IMR-90 (cell line): ENCODE measurements around the gene COLEC12. TPM values are rescaled to one million over a fixed set of nuclear protein-coding genes. Genes with fewer than 3 reads are reported as not detected.

Source experiments
- ATAC-seq: fragments of 200-7000 bp; cut with Tn5 transposase; 2 replicates; pipeline ENCODE4 v1.9.1; 2020; ENCODE audit warnings: low read depth, mild to moderate bottlenecking, moderate library complexity
- BruUV-seq: library from RNA; stranded (reverse); fragments of 400-500 nt; replicated peaks from 2 replicates; lab custom pipeline; 2021; lab: Mats Ljungman, UMichigan
- CTCF ChIA-PET: fragments of 300-600 bp; formaldehyde crosslinking; extraction: SDS; loops from one replicate; lab custom pipeline; 2021; ENCODE audit warnings: antibody characterized with exemption; lab: Yijun Ruan, JAX
- POLR2A ChIA-PET: fragments of 300-600 bp; sonication (Branson Sonifier 250); formaldehyde crosslinking; loops from one replicate; lab custom pipeline; 2022; ENCODE audit warnings: antibody characterized with exemption; ENCODE audit not compliant: unreplicated experiment; lab: Charles Lee
- DNase-seq: peaks from one replicate; pipeline ENCODE4 v3.0.0; 2013
- H2AFZ ChIP-seq: replicated peaks from 2 replicates; pipeline ENCODE3; 2013; ENCODE audit warnings: low read length, mild to moderate bottlenecking; ENCODE audit not compliant: poor library complexity
- H2AK5ac ChIP-seq: 2 replicates; pipeline ENCODE4 v1.6.1; 2013; ENCODE audit warnings: low read depth, low read length, inconsistent platforms
- H2AK9ac ChIP-seq: replicated peaks from 2 replicates; pipeline ENCODE3; 2013; ENCODE audit warnings: mild to moderate bottlenecking, low read depth, low read length, moderate library complexity; ENCODE audit not compliant: poor library complexity
- H2BK120ac ChIP-seq: 2 replicates; pipeline ENCODE4 v1.6.1; 2013; ENCODE audit warnings: low read depth, low read length, inconsistent platforms
- H2BK15ac ChIP-seq: 3 replicates; pipeline ENCODE4 v1.6.1; 2013; ENCODE audit warnings: low read depth, low read length, inconsistent platforms
- H2BK20ac ChIP-seq: 2 replicates; pipeline ENCODE4 v1.6.1; 2013; ENCODE audit warnings: low read depth, mild to moderate bottlenecking, inconsistent platforms, low read length, moderate library complexity
- H2BK5ac ChIP-seq: 2 replicates; pipeline ENCODE4 v1.6.1; 2013; ENCODE audit warnings: mild to moderate bottlenecking, low read depth, low read length, inconsistent platforms; ENCODE audit not compliant: poor library complexity, severe bottlenecking
- H3K14ac ChIP-seq: replicated peaks from 2 replicates; pipeline ENCODE4 v1.6.1; 2013; ENCODE audit warnings: low read depth, low read length, inconsistent platforms
- H3K18ac ChIP-seq: 2 replicates; pipeline ENCODE4 v1.6.1; 2013; ENCODE audit warnings: low read depth, low read length, control low read depth
- H3K23ac ChIP-seq: 2 replicates; pipeline ENCODE4 v1.6.1; 2013; ENCODE audit warnings: low read depth, low read length, inconsistent platforms
- H3K27ac ChIP-seq: 2 replicates; pipeline ENCODE4 v1.5.1; 2013; ENCODE audit warnings: mild to moderate bottlenecking, control low read depth, low read length; ENCODE audit not compliant: insufficient read depth
- H3K27me3 ChIP-seq: 2 replicates; pipeline ENCODE4 v1.6.1; 2013; ENCODE audit warnings: low read length; ENCODE audit not compliant: control insufficient read depth, insufficient read depth
- H3K36me3 ChIP-seq: 2 replicates; pipeline ENCODE4 v1.6.1; 2013; ENCODE audit warnings: low read length, mixed read lengths; ENCODE audit not compliant: control insufficient read depth, insufficient read depth
- H3K4ac ChIP-seq: 2 replicates; pipeline ENCODE4 v1.6.1; 2013; ENCODE audit warnings: low read depth, low read length, inconsistent platforms
- H3K4me1 ChIP-seq: 2 replicates; pipeline ENCODE4 v1.6.1; 2013; ENCODE audit warnings: low read length, mixed read lengths; ENCODE audit not compliant: control insufficient read depth, insufficient read depth
- H3K4me2 ChIP-seq: 2 replicates; pipeline ENCODE4 v1.6.1; 2013; ENCODE audit warnings: low read depth, mild to moderate bottlenecking, control low read depth, low read length, moderate library complexity
- H3K4me3 ChIP-seq: 2 replicates; pipeline ENCODE4 v1.5.1; 2013; ENCODE audit warnings: low read depth, mild to moderate bottlenecking, control low read depth, low read length, moderate library complexity; ENCODE audit not compliant: insufficient read depth
- H3K56ac ChIP-seq: 2 replicates; pipeline ENCODE4 v1.6.1; 2013; ENCODE audit warnings: low read length, inconsistent platforms; ENCODE audit not compliant: insufficient read depth; ENCODE audit errors: extremely low read depth
- H3K79me1 ChIP-seq, 2 experiments: 2 replicates each; pipeline ENCODE4 v1.6.1; 2013; ENCODE audit warnings: low read length in 2 of 2, inconsistent platforms in 1 of 2, low read depth in 1 of 2
- H3K9ac ChIP-seq: 2 replicates; pipeline ENCODE4 v1.6.1; 2013; ENCODE audit warnings: low read depth, low read length, control low read depth
- H3K9me1 ChIP-seq: 2 replicates; pipeline ENCODE4 v1.6.1; 2013; ENCODE audit warnings: low read length, inconsistent platforms; ENCODE audit not compliant: insufficient read depth
- H3K9me3 ChIP-seq: 2 replicates; pipeline ENCODE4 v1.6.1; 2013; ENCODE audit warnings: low read length; ENCODE audit not compliant: control insufficient read depth, insufficient read depth
- H4K20me1 ChIP-seq: 2 replicates; pipeline ENCODE4 v1.6.1; 2013; ENCODE audit warnings: low read length, inconsistent platforms; ENCODE audit not compliant: insufficient read depth
- H4K5ac ChIP-seq: 2 replicates; pipeline ENCODE4 v1.6.1; 2013; ENCODE audit warnings: mild to moderate bottlenecking, low read depth, low read length, control low read depth
- H4K8ac ChIP-seq, 2 experiments: 2 replicates each; pipeline ENCODE4 v1.6.1; 2013; ENCODE audit warnings: low read depth in 2 of 2, low read length in 2 of 2, control low read depth in 1 of 2, inconsistent platforms in 1 of 2
- H4K91ac ChIP-seq: 2 replicates; pipeline ENCODE4 v1.6.1; 2013; ENCODE audit warnings: low read depth, low read length, inconsistent platforms; ENCODE audit not compliant: insufficient read depth
- BHLHE40 ChIP-seq: fragments of 150-350 bp; IDR thresholded peaks from 2 replicates; pipeline ENCODE4 v1.6.1; 2016; ENCODE audit warnings: mild to moderate bottlenecking, low read depth, low read length
- CHD1 ChIP-seq: IDR thresholded peaks from 2 replicates; pipeline ENCODE4 v1.6.1; 2012; ENCODE audit warnings: low read depth, low read length, improper control_type of control experiment
- ELK1 ChIP-seq: fragments of 150-350 bp; IDR thresholded peaks from 2 replicates; pipeline ENCODE4 v1.6.1; 2016; ENCODE audit warnings: low read depth, mild to moderate bottlenecking, low read length, moderate library complexity, borderline replicate concordance
- FOS ChIP-seq: fragments of 150-350 bp; IDR thresholded peaks from 2 replicates; pipeline ENCODE4 v1.6.1; 2016; ENCODE audit warnings: low read depth, low read length
- MXI1 ChIP-seq: IDR thresholded peaks from 2 replicates; pipeline ENCODE4 v1.6.1; 2012; ENCODE audit warnings: low read depth, mild to moderate bottlenecking, low read length, moderate library complexity, borderline replicate concordance
- POLR2A ChIP-seq: IDR thresholded peaks from 2 replicates; pipeline ENCODE4 v1.6.1; 2012; ENCODE audit warnings: mild to moderate bottlenecking, low read depth, low read length
- RCOR1 ChIP-seq: IDR thresholded peaks from 2 replicates; pipeline ENCODE4 v1.6.1; 2012; ENCODE audit warnings: mild to moderate bottlenecking, low read length, improper control_type of control experiment; ENCODE audit not compliant: insufficient replicate concordance
- RFX5 ChIP-seq: IDR thresholded peaks from 2 replicates; pipeline ENCODE4 v1.8.0; 2012; ENCODE audit warnings: low read depth, mild to moderate bottlenecking, low read length, moderate library complexity
- USF2 ChIP-seq: fragments of 150-350 bp; IDR thresholded peaks from 2 replicates; pipeline ENCODE4 v1.6.1; 2017; ENCODE audit warnings: mild to moderate bottlenecking, antibody characterized with exemption, low read length, low read depth
- WGBS, 2 experiments: methylation state at CpG; one replicate each; pipeline versions ENCODE4 v1.1.5 to v1.1.7; 2013; ENCODE audit warnings: missing lambda C conversion rate in 2 of 2; ENCODE audit not compliant: insufficient read length in 1 of 2; ENCODE audit errors: extremely low coverage in 2 of 2; 5-methylcytosine and 5-hydroxymethylcytosine counted together
- dilution Hi-C: fragments of 300-500 bp; cut with HindIII; formaldehyde crosslinking; loops from one replicate; pipeline ENCODE4 v1.14.3; 2018; ENCODE audit warnings: low sequenced_read_pairs; ENCODE audit not compliant: unreplicated experiment
- in situ Hi-C: fragments of 300-500 bp; cut with MboI; formaldehyde crosslinking; loops from 3 replicates; pipeline ENCODE4 v1.14.3; 2019; ENCODE audit warnings: low sequenced_read_pairs, inconsistent platforms, mixed read lengths
- intact Hi-C: fragments of 100-400 bp; cut with micrococcal nuclease; formaldehyde crosslinking; loops from 2 replicates; pipeline ENCODE4 v1.10.0; 2022
- polyA plus RNA-seq, 3 experiments: library from polyadenylated mRNA; depleted of rRNA; stranded (reverse); fragments of >200 nt; gene quantifications; 2 replicates each; pipeline ENCODE4 v1.2.3, GENCODE V29; 2012; ENCODE audit warnings: low replicate concordance in 1 of 3
- total RNA-seq: library from RNA; depleted of rRNA; stranded (reverse); fragments of >200 nt; gene quantifications from 2 replicates; pipeline ENCODE4 v1.2.3, GENCODE V29; 2012

The COLEC12 gene
- total and polyA plus RNA-seq, 2 of the 4 experiments (the other 2 are of a cell fraction) = 1.0 to 2.3 TPM

GRCh38 chr18:471716-472115, 28.8 kb downstream of the COLEC12 start:
- Histone ChIP-seq H3K23ac (no peak overlapping the region), H3K9me3 (no peaks in the 10 kb centered on the region), H3K56ac (no peak overlapping the region), H4K91ac (0 out of 2 replicates have a peak overlapping the region, but pooled peaks have one; percentile 6), H2AK9ac (no peak overlapping the region), H3K27me3 (no peaks in the 10 kb centered on the region), H2BK120ac (peak overlapping the region; percentile 75; the same call in 1 of the 2 replicates), H4K20me1 (no peaks in the 10 kb centered on the region), H2BK20ac (peak overlapping the region; percentile 22; the same call in 1 of the 2 replicates), H4K5ac (no peak overlapping the region), H2AK5ac (peak overlapping the region; percentile 62), H3K14ac (no peak overlapping the region), H2BK5ac (no peak overlapping the region), H3K18ac (no peak overlapping the region), H3K9me1 (peaks cover 7% of the 10 kb centered on the region), H3K27ac (no peak overlapping the region), H3K4ac (peak overlapping the region; percentile 34; the same call in 1 of the 2 replicates), H2BK15ac (peak overlapping the region; percentile 42; the same call in 1 of the 3 replicates), H4K8ac (no peak overlapping the region), H3K4me3 (no peak overlapping the region), H3K4me1 (peaks cover 16% of the 10 kb centered on the region), H3K79me1 (no peaks in the 10 kb centered on the region), H3K9ac (no peak overlapping the region), H2AFZ (no peak overlapping the region), H3K4me2 (no peak overlapping the region), H3K36me3 (no peaks in the 10 kb centered on the region)
- in situ Hi-C loops (no loop called here), dilution Hi-C loops (no loop called here), intact Hi-C loops (no loop called here)
- WGBS, 2 experiments = no CpG with 5 or more reads among the region's 3 CpGs
- no peak for DNase-seq
- no TSS peak for BruUV-seq
- TF ChIP-seq RFX5 = no peak
- TF ChIP-seq FOS = no peak
- TF ChIP-seq RCOR1 = no peak
- no peak for TF ChIP-seq ELK1
- no peak for TF ChIP-seq BHLHE40
- TF ChIP-seq USF2 = no peak
- TF ChIP-seq CHD1 = no peak
- no peak for TF ChIP-seq MXI1
- no peak for TF ChIP-seq POLR2A
- ChIA-PET POLR2A (no interaction called here), CTCF (no interaction called here)
- ATAC-seq = no peak
